ENCODE results near the gene SEMA3C. TPM values are rescaled to one million over a fixed set of nuclear protein-coding genes. Genes with fewer than 3 reads are reported as not detected.

SEMA3C gene
- total RNA-seq, 1 donor from 2014 or later: 67.8 TPM

DNA sequence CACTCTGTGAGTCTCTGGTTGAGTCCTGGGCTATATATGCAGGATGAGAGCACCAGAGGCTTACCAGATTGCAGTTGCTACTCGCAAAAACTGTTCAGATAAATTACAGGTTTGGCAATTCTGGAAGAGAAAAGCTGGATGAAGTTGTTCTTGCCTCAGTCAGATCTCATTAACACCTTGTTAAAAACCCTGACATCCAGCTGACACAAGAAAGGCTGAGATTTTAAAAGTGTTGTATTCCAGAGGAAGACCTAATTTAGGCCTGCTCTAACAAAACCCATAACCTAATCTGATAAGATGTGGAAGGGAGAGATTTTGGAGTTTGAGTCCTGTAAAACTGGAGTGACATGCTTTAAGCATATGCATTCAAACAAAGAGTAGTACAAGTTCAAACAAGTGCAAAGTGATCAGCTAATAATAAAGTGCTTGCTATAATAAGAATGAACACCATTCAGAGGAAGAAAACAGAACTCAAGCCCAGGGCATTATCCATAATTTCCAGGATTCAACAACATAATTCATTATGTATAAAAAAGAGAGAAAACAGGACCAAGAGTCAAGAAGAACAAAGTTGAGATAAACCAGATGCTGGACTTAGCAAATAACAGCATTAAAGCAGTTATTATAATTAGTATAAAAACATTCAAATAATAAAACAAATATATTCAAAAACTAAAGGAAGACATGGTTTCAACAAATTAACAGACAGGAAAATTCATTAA is 144.9 kb downstream of the SEMA3C start:
- no peak overlapping the region for H3K4me3 Mint-ChIP-seq
- TF ChIP-seq, protein P1, sequence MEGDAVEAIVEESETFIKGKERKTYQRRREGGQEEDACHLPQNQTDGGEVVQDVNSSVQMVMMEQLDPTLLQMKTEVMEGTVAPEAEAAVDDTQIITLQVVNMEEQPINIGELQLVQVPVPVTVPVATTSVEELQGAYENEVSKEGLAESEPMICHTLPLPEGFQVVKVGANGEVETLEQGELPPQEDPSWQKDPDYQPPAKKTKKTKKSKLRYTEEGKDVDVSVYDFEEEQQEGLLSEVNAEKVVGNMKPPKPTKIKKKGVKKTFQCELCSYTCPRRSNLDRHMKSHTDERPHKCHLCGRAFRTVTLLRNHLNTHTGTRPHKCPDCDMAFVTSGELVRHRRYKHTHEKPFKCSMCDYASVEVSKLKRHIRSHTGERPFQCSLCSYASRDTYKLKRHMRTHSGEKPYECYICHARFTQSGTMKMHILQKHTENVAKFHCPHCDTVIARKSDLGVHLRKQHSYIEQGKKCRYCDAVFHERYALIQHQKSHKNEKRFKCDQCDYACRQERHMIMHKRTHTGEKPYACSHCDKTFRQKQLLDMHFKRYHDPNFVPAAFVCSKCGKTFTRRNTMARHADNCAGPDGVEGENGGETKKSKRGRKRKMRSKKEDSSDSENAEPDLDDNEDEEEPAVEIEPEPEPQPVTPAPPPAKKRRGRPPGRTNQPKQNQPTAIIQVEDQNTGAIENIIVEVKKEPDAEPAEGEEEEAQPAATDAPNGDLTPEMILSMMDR (conservative IDR thresholded peaks at IDR 0.05): no peak

DNA sequence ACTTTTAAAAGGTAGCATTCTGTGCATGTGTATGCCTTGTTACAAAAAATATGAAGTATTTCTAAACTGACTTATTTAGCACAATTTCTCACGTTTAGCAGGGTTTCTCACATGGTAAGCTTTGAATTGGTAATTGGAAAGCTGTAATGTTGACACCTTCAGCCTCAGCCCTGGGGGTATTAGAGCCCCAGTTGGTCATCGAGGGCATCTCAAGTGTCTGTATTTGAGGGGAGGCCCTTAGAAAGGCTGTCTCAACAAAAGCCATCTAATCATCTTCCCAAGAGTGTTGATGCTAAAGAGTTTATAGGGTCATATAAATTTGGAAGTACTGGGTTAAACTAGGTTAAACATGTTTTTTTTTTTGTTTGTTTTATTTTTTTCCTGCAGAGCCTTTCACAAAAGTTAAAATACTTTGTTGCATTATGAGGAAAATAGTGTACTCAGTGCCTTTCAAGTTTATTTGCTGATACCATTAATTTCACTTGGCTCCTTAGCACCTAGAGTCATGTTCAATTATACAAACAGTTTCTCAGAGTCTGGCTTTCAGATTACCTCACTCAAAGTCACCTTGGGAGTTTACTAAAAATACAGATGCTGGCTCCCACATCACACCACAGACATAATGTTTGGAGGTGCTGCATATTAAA is 146.4 kb downstream of the SEMA3C start:
- Mint-ChIP-seq H3K27ac (no peak overlapping the region), H3K4me3 (no peak overlapping the region), H3K27me3 (no peaks in the 10 kb centered on the region), H3K9me3 (no peaks in the 10 kb centered on the region), H3K4me1 (ENCODE audit: unreplicated experiment) (peaks cover 20% of the 10 kb centered on the region), H3K36me3 (peaks cover 9% of the 10 kb centered on the region)
- TF ChIP-seq, protein P1 (conservative IDR thresholded peaks at IDR 0.05): no peak
- DNase-seq (ENCODE audit: extremely low spot score, unreplicated experiment): no peak

More for the DNA sequence above, 144.9 kb downstream of the SEMA3C start:
- H3K9me3 Mint-ChIP-seq: no peaks in the 10 kb centered on the region
- H3K27me3 Mint-ChIP-seq: no peaks in the 10 kb centered on the region
- no peak for DNase-seq (ENCODE audit: extremely low spot score, unreplicated experiment)
- peaks cover 20% of the 10 kb centered on the region for H3K4me1 Mint-ChIP-seq (ENCODE audit: unreplicated experiment)
- peaks cover 9% of the 10 kb centered on the region for H3K36me3 Mint-ChIP-seq
- peak overlapping the region; percentile 9 for H3K27ac Mint-ChIP-seq

DNA sequence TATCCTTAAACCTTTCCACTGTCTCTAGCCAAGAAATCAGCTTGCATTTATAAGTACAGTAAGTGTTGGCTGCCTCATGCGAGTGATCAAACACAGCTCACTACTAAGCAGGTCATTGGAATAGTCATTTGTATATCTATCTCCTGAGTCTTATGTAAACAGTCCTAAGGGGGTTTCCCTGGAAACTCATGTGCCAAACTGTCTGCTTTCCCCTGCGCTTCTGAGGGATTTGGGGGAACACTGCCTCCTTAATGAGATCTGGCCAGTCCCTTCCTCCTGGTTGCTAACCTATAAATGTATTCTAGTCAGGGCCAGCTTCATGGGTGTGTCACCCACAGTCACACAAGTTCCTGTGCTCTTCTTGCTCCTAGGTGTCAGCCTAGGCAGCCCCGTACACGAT is 147.3 kb downstream of the SEMA3C start:
- peaks cover 20% of the 10 kb centered on the region for H3K4me1 Mint-ChIP-seq (ENCODE audit: unreplicated experiment)
- H3K36me3 Mint-ChIP-seq: peaks cover 9% of the 10 kb centered on the region
- no peaks in the 10 kb centered on the region for H3K27me3 Mint-ChIP-seq
- TF ChIP-seq, protein P1 (conservative IDR thresholded peaks at IDR 0.05): no peak
- H3K9me3 Mint-ChIP-seq: no peaks in the 10 kb centered on the region
- no peak for DNase-seq (ENCODE audit: extremely low spot score, unreplicated experiment)
- peak overlapping the region; percentile 60 for H3K27ac Mint-ChIP-seq
- no peak overlapping the region for H3K4me3 Mint-ChIP-seq

- H3K9me3 Mint-ChIP-seq: no peaks in the 10 kb centered on the region
- no peak for DNase-seq (ENCODE audit: extremely low spot score, unreplicated experiment)
- H3K27ac Mint-ChIP-seq: no peak overlapping the region
- TF ChIP-seq, protein P1 (conservative IDR thresholded peaks at IDR 0.05): no peak
- no peak overlapping the region for H3K4me3 Mint-ChIP-seq
- H3K4me1 Mint-ChIP-seq (ENCODE audit: unreplicated experiment): peaks cover 20% of the 10 kb centered on the region
- H3K36me3 Mint-ChIP-seq: peaks cover 12% of the 10 kb centered on the region
- H3K27me3 Mint-ChIP-seq: no peaks in the 10 kb centered on the region
Observed at GRCh38 chr7:80770675-80771081, 148.2 kb downstream of the SEMA3C start.

DNA sequence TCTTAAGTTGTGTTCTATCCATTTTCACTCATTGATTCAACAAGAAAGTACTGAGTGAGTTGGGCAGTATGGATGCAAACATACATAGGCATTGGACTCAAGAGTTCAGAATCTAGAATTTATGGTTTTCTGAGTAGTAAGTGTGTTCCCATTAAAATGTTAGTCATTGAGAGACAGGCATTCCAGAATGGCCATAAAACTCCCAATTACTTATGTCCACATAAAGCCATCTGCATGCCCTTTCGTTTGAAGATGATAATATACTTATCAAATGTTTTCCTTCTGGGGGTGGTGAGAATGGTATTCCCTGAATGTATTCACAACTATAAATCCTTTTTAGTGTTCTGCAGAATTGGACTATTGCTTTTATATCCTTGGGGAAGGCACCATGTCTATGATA is 148.8 kb downstream of the SEMA3C start:
- no peaks in the 10 kb centered on the region for H3K9me3 Mint-ChIP-seq
- no peak for DNase-seq (ENCODE audit: extremely low spot score, unreplicated experiment)
- H3K27me3 Mint-ChIP-seq: no peaks in the 10 kb centered on the region
- no peak overlapping the region for H3K27ac Mint-ChIP-seq
- H3K4me1 Mint-ChIP-seq (ENCODE audit: unreplicated experiment): peaks cover 20% of the 10 kb centered on the region
- peaks cover 15% of the 10 kb centered on the region for H3K36me3 Mint-ChIP-seq
- H3K4me3 Mint-ChIP-seq: no peak overlapping the region
- TF ChIP-seq, protein P1 (conservative IDR thresholded peaks at IDR 0.05): no peak
